NCI-H345 treated with DMSO at 0.1 percent for 48 hours (cell line): ENCODE results near the gene PSMD5.
"Not testable (repeated sequence)": the region's sequence is repeated elsewhere in the genome, so short reads cannot be mapped to it uniquely, and the experiment has no call there.

Experiments used
- DNase-seq: peaks from one replicate; lab custom pipeline; 2025; ENCODE audit not compliant: unreplicated experiment; lab: John Stamatoyannopoulos, UW

Gene PSMD5

GRCh38 chr9:120808931-120809330 lies 33.8 kb downstream of the PSMD5 start:
- no peak for DNase-seq

GRCh38 chr9:120807607-120808379 lies 34.9 kb downstream of the PSMD5 start:
- no peak for DNase-seq

GRCh38 chr9:120804784-120805363 lies 37.8 kb downstream of the PSMD5 start:
- not testable (repeated sequence) for DNase-seq

GRCh38 chr9:120801441-120801840 lies 41.3 kb downstream of the PSMD5 start:
- no peak for DNase-seq

GRCh38 chr9:120792898-120793765 lies 49.6 kb downstream of the PSMD5 start, which contains the start of gene FBXW2:
Gene FBXW2, minus strand, starts transcription at chr9:120793416. Its CDS starts 5,158 bp downstream, at chr9:120788258.
- peak; percentile 66 for DNase-seq

- no peak for DNase-seq
These were observed 51.6 kb downstream of the PSMD5 start for GRCh38 chr9:120791161-120791560.

- no peak for DNase-seq
These were observed 54.8 kb downstream of the PSMD5 start for GRCh38 chr9:120787933-120788332.

GRCh38 chr9:120783602-120784047 lies 59.1 kb downstream of the PSMD5 start:
- DNase-seq: no peak

GRCh38 chr9:120781236-120781635 lies 61.5 kb downstream of the PSMD5 start:
- DNase-seq: no peak

GRCh38 chr9:120780367-120780766 lies 62.4 kb downstream of the PSMD5 start:
- no peak for DNase-seq

- no peak for DNase-seq
These were observed 63.5 kb downstream of the PSMD5 start for GRCh38 chr9:120779227-120779626.

GRCh38 chr9:120778758-120779157 lies 64.0 kb downstream of the PSMD5 start:
- no peak for DNase-seq

GRCh38 chr9:120777229-120777628 lies 65.5 kb downstream of the PSMD5 start:
- no peak for DNase-seq

- DNase-seq: no peak
These were observed 65.9 kb downstream of the PSMD5 start for GRCh38 chr9:120776788-120777187.

GRCh38 chr9:120775859-120776258 lies 66.9 kb downstream of the PSMD5 start:
- DNase-seq: no peak

GRCh38 chr9:120774719-120775118 lies 68.0 kb downstream of the PSMD5 start:
- no peak for DNase-seq

- DNase-seq: no peak
These were observed 69.5 kb downstream of the PSMD5 start for GRCh38 chr9:120773256-120773655.

- DNase-seq: no peak
These were observed 71.8 kb downstream of the PSMD5 start for GRCh38 chr9:120770931-120771330.

GRCh38 chr9:120768886-120769285 lies 73.8 kb downstream of the PSMD5 start:
- DNase-seq: no peak

GRCh38 chr9:120768247-120768646 lies 74.5 kb downstream of the PSMD5 start:
- no peak for DNase-seq

GRCh38 chr9:120767451-120767850 lies 75.3 kb downstream of the PSMD5 start:
- DNase-seq: no peak
